ENCODE data around the gene GNAT1. TPM values are rescaled to one million over a fixed set of nuclear protein-coding genes. Genes with fewer than 3 reads are reported as not detected.

The GNAT1 gene
- total RNA-seq (2022; extraction: Qiagen RNA extraction; ENCODE audit: low read depth), result 0.07 TPM in 1 of 5 replicates, not detected in the others

DNA sequence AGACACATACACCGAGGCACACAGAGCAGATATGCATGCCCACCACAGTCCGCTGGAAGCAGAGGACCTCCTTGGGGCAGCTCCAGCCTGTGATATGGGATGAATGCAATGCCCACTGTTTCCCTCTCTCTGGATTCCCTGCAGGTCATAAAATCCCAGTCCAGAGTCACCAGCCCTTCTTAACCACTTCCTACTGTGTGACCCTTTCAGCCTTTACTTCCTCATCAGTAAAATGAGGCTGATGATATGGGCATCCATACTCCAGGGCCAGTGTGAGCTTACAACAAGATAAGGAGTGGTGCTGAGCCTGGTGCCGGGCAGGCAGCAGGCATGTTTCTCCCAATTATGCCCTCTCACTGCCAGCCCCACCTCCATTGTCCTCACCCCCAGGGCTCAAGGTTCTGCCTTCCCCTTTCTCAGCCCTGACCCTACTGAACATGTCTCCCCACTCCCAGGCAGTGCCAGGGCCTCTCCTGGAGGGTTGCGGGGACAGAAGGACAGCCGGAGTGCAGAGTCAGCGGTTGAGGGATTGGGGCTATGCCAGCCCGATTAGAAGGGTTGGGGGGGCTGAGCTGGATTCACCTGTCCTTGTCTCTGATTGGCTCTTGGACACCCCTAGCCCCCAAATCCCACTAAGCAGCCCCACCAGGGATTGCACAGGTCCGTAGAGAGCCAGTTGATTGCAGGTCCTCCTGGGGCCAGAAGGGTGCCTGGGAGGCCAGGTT, at the start of gene GNAT1:
Gene GNAT1, plus strand, starts transcription at position 675 of the 725 bp plus-strand sequence. CDS start 116 bp downstream, outside the sequence.

GRCh38 chr3:50154840-50155490, 36.4 kb upstream of the GNAT1 start, which contains the start of gene SEMA3F:
Gene SEMA3F, plus strand, starts transcription at chr3:50155324. Its CDS starts 4,299 bp downstream, at chr3:50159623.

DNA sequence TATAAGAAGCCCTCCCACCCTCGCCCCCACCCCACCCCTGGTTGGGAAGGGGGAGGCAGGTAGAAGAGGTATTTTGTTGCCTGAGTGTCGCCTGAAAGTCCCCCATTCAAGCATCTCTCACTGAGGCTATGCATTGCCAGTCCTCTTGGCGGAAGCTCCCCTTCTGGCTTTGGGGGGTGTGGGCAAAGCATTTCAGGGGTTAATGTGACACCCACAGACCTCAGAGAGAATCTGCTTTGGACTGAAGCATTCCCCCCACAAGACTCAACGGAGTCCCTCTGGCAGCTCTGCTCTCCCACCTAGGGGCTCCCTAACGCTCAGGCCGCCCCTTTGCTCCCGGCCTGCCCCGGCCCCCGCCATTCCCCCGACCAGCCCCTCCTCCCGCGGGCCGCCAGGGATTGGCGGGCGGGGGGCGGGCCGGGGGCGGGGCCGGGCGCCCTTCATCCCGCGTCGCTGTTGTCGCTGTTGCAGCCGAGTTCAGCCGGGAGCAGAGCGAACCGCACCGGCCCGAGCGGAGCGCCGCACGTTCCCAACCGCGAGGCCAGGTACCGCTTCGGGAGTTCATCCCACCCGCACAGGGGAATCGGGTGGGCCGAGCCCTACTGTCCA, 13.5 kb downstream of the GNAT1 start, which contains the start of gene SLC38A3:
Gene SLC38A3, plus strand, starts transcription at position 468 of the 609 bp plus-strand sequence. CDS start 8,929 bp downstream, outside the sequence.

DNA sequence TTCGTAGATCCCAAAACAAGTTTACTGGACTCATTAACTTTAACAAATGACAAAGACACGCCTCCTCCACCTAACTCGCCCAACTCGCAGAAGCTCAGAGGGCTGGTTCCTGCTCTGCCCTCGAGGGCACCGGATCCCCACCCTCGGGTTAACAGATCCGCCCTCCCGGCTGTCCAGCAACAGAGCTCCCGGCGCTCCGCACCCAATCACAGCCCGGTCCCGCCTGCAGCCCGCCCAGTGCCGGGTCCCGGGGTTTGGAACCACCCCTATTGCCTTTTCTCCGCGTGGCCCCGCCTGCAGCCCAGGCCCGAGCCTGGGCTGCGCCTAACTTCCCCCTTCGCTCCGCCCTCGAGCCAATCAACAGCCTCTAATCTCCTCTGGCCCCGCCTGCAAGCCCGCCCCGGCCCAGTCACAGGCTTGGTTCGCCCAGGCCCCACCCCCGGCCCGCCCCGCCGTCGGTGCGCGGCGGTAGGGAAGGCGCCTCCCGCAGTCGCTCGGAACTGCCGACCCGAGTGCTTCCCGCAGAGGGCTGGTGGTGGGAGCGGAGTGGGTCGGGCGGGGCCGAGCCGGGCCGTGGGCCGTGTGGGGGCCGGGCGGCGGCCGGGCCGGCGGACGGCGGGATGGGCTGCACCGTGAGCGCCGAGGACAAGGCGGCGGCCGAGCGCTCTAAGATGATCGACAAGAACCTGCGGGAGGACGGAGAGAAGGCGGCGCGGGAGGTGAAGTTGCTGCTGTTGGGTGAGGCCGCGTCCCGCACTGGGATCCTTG, 44.5 kb downstream of the GNAT1 start, which contains the start of gene GNAI2:
Gene GNAI2, plus strand, starts transcription at position 489 of the 768 bp plus-strand sequence. Its CDS starts 132 bp downstream, at position 621.

Other genes with a start within 250 kb of the GNAT1 start
- gene RBM5, start 102.7 kb upstream of the GNAT1 start, total RNA-seq (2022; extraction: Qiagen RNA extraction; ENCODE audit: low read depth), result 30.4 to 44.1 TPM (median 37.3 TPM) in 5 replicates
- 8.6 to 16.4 TPM (median 14.0 TPM) in 5 replicates for gene SEMA3F, start 36.3 kb upstream of the GNAT1 start, total RNA-seq (2022; extraction: Qiagen RNA extraction; ENCODE audit: low read depth)
- 0.20 TPM in 1 of 5 replicates, not detected in the others for gene SLC38A3, start 13.7 kb downstream of the GNAT1 start, total RNA-seq (2022; extraction: Qiagen RNA extraction; ENCODE audit: low read depth)
- 33.0 to 49.5 TPM (median 48.7 TPM) in 5 replicates for gene GNAI2, start 44.6 kb downstream of the GNAT1 start, total RNA-seq (2022; extraction: Qiagen RNA extraction; ENCODE audit: low read depth)
- 4.7 to 9.6 TPM (median 7.3 TPM) in 5 replicates for gene SEMA3B, start 77.5 kb downstream of the GNAT1 start, total RNA-seq (2022; extraction: Qiagen RNA extraction; ENCODE audit: low read depth)
- 0.14 TPM in 1 of 5 replicates, not detected in the others for gene LSMEM2, start 87.5 kb downstream of the GNAT1 start, total RNA-seq (2022; extraction: Qiagen RNA extraction; ENCODE audit: low read depth)
- 53.1 to 98.4 TPM (median 95.9 TPM) in 5 replicates for gene IFRD2, start 100.8 kb downstream of the GNAT1 start, total RNA-seq (2022; extraction: Qiagen RNA extraction; ENCODE audit: low read depth)
- gene HYAL3, start 107.8 kb downstream of the GNAT1 start, total RNA-seq (2022; extraction: Qiagen RNA extraction; ENCODE audit: low read depth), result 5.7 to 11.3 TPM (median 8.8 TPM) in 5 replicates
- 4.6 to 8.6 TPM (median 6.1 TPM) in 5 replicates for gene NAA80, start 107.8 kb downstream of the GNAT1 start, total RNA-seq (2022; extraction: Qiagen RNA extraction; ENCODE audit: low read depth)
- gene HYAL1, start 112.0 kb downstream of the GNAT1 start, total RNA-seq (2022; extraction: Qiagen RNA extraction; ENCODE audit: low read depth), result 0.24 to 0.80 TPM (median 0.46 TPM) in 5 replicates
- gene HYAL2, start 131.1 kb downstream of the GNAT1 start, total RNA-seq (2022; extraction: Qiagen RNA extraction; ENCODE audit: low read depth), result 14.7 to 31.6 TPM (median 29.4 TPM) in 5 replicates
- 21.2 to 43.0 TPM (median 36.2 TPM) in 5 replicates for gene TUSC2, start 136.6 kb downstream of the GNAT1 start, total RNA-seq (2022; extraction: Qiagen RNA extraction; ENCODE audit: low read depth)
- 13.9 to 20.7 TPM (median 18.4 TPM) in 5 replicates for gene RASSF1, start 149.2 kb downstream of the GNAT1 start, total RNA-seq (2022; extraction: Qiagen RNA extraction; ENCODE audit: low read depth)
- 0.89 to 2.2 TPM (median 1.5 TPM) in 5 replicates for gene ZMYND10, start 154.1 kb downstream of the GNAT1 start, total RNA-seq (2022; extraction: Qiagen RNA extraction; ENCODE audit: low read depth)
- 9.3 to 14.5 TPM (median 13.8 TPM) in 5 replicates for gene NPRL2, start 159.2 kb downstream of the GNAT1 start, total RNA-seq (2022; extraction: Qiagen RNA extraction; ENCODE audit: low read depth)
- 11.9 to 22.1 TPM (median 18.8 TPM) in 5 replicates for gene CYB561D2, start 159.3 kb downstream of the GNAT1 start, total RNA-seq (2022; extraction: Qiagen RNA extraction; ENCODE audit: low read depth)
- 27.9 to 52.4 TPM (median 47.5 TPM) in 5 replicates for gene TMEM115, start 167.9 kb downstream of the GNAT1 start, total RNA-seq (2022; extraction: Qiagen RNA extraction; ENCODE audit: low read depth)

Measured in A549 treated with ZK216348 at 1 μM for 4 hours (cell line).